ENCODE measurements around the gene ZNF613. TPM values are rescaled to one million over a fixed set of nuclear protein-coding genes. Genes with fewer than 3 reads are reported as not detected.
"Not testable (repeated sequence)": the region's sequence is repeated elsewhere in the genome, so short reads cannot be mapped to it uniquely, and the experiment has no call there.

The ZNF613 gene
- total RNA-seq, 1 experiment from 2014 or later: 2.2 TPM

- TF ChIP-seq FOSL1 (IDR thresholded peaks at IDR 0.05; ENCODE audit: low read depth) (no peak), EZH2 (IDR thresholded peaks at IDR 0.05) (no peak), ATF3 (IDR thresholded peaks at IDR 0.05) (no peak), CEBPB (IDR thresholded peaks at IDR 0.05; ENCODE audit: low read depth) (no peak), ZBTB33 (IDR thresholded peaks at IDR 0.05; ENCODE audit: extremely low read depth, insufficient replicate concordance, low read length) (no peak)
- intact Hi-C loops (cut with micrococcal nuclease): no loop called here
- H3K4me2 ChIP-seq (ENCODE audit: low read length): no peak overlapping the region
- H4K20me1 ChIP-seq (ENCODE audit: insufficient read depth): no peaks in the 10 kb centered on the region
- ATAC-seq (no peak), DNase-seq (ENCODE audit: low read depth, low spot score) (no peak)
- H3K27ac ChIP-seq (ENCODE audit: low read depth, low read length): no peak overlapping the region
- CTCF ChIA-PET: no interaction called here
- H3K36me3 ChIP-seq (ENCODE audit: control insufficient read depth in 1 of 2, insufficient read depth in 2 of 2, low read length in 2 of 2): peaks cover 2 to 3% of the 10 kb centered on the region in 2 experiments; a peak in 1 of 4 replicates
- H3K27me3 ChIP-seq (ENCODE audit: insufficient read depth, low read length): no peaks in the 10 kb centered on the region
- H3K9me3 ChIP-seq (ENCODE audit: control insufficient read depth in 1 of 2, insufficient read depth in 1 of 2, low read depth in 1 of 2, low read length in 2 of 2): peaks cover 21 to 36% of the 10 kb centered on the region in 2 experiments; a peak in 3 of 4 replicates
- BruUV-seq (replicated peaks): no TSS peak
- RAD21 ChIA-PET (ENCODE audit: low non-redundant PET in 1 of 2, low total read pairs in 2 of 2, uncharacterized antibody in 2 of 2, unreplicated experiment in 2 of 2): no interaction called here
- no peaks in the 10 kb centered on the region for H3K79me2 ChIP-seq (ENCODE audit: insufficient read depth, low read length)
- no peaks in the 10 kb centered on the region for H3K9me2 ChIP-seq (ENCODE audit: insufficient read depth)
- H3K9ac ChIP-seq (ENCODE audit: low read length): no peak overlapping the region
- no peaks in the 10 kb centered on the region for H3K4me1 ChIP-seq (ENCODE audit: control insufficient read depth in 1 of 2, insufficient read depth in 2 of 2, low read length in 2 of 2)
- H2AFZ ChIP-seq (ENCODE audit: low read depth, low read length, poor library complexity, severe bottlenecking): no peak overlapping the region
- no peak overlapping the region for H3K4me3 ChIP-seq (replicated peaks in 1 of 2; ENCODE audit: low read depth in 1 of 2, low read length in 2 of 2)
- POLR2A ChIA-PET: no interaction called here
Observed at GRCh38 chr19:51971624-51972023, 44.4 kb downstream of the ZNF613 start.

GRCh38 chr19:51975787-51976186 is 48.5 kb downstream of the ZNF613 start:
- H3K9ac ChIP-seq (ENCODE audit: low read length); BruUV-seq (replicated peaks); POLR2A ChIA-PET; H3K4me2 ChIP-seq (ENCODE audit: low read length); H2AFZ ChIP-seq (ENCODE audit: low read depth, low read length, poor library complexity, severe bottlenecking); H3K27ac ChIP-seq (ENCODE audit: low read depth, low read length); ATAC-seq; RAD21 ChIA-PET (ENCODE audit: low non-redundant PET in 1 of 2, low total read pairs in 2 of 2, uncharacterized antibody in 2 of 2, unreplicated experiment in 2 of 2); H3K27me3 ChIP-seq (ENCODE audit: insufficient read depth, low read length); DNase-seq (ENCODE audit: low read depth, low spot score); H3K36me3 ChIP-seq (ENCODE audit: control insufficient read depth in 1 of 2, insufficient read depth in 2 of 2, low read length in 2 of 2); H3K4me1 ChIP-seq (ENCODE audit: control insufficient read depth in 1 of 2, insufficient read depth in 2 of 2, low read length in 2 of 2); H3K4me3 ChIP-seq (replicated peaks in 1 of 2; ENCODE audit: low read depth in 1 of 2, low read length in 2 of 2); H3K79me2 ChIP-seq (ENCODE audit: insufficient read depth, low read length); H3K9me2 ChIP-seq (ENCODE audit: insufficient read depth); CTCF ChIA-PET; intact Hi-C loops (cut with micrococcal nuclease); H4K20me1 ChIP-seq (ENCODE audit: insufficient read depth): not testable (repeated sequence)
- H3K9me3 ChIP-seq (ENCODE audit: control insufficient read depth in 1 of 2, insufficient read depth in 1 of 2, low read depth in 1 of 2, low read length in 2 of 2): peaks cover 28 to 35% of the 10 kb centered on the region in 2 experiments; a peak in 3 of 4 replicates

Data from HCT116 (cell line).